GM23338 (cell line): ENCODE measurements around the gene GCAT. TPM values are rescaled to one million over a fixed set of nuclear protein-coding genes. Genes with fewer than 3 reads are reported as not detected.

Source experiments
- ATAC-seq: fragments of 200-7000 bp; cut with Tn5 transposase; 3 replicates; pipeline ENCODE4 v1.9.1; 2020
- DNase-seq: peaks from one replicate; pipeline ENCODE4 v3.0.0-alpha.2; 2015; ENCODE audit warnings: low spot score
- H2AFZ ChIP-seq: fragments of 200-600 bp; sonication (generic); 2 replicates; pipeline ENCODE4 v1.8.0; 2016; ENCODE audit warnings: antibody characterized with exemption, mild to moderate bottlenecking, moderate library complexity
- H3F3A ChIP-seq: fragments of 200-600 bp; sonication (generic); replicated peaks from 2 replicates; pipeline ENCODE4 v1.8.0; 2017; ENCODE audit warnings: antibody characterized with exemption, mixed run types, low read depth
- H3K27ac ChIP-seq: fragments of 200-600 bp; sonication (generic); 2 replicates; pipeline ENCODE4 v1.6.1; 2016; ENCODE audit warnings: low read depth
- H3K27me3 ChIP-seq: fragments of 200-600 bp; sonication (generic); 2 replicates; pipeline ENCODE4 v1.8.0; 2016; ENCODE audit warnings: mild to moderate bottlenecking, mixed run types, moderate library complexity; ENCODE audit not compliant: insufficient read depth
- H3K36me3 ChIP-seq: fragments of 200-600 bp; sonication (generic); 2 replicates; pipeline ENCODE4 v1.8.0; 2016; ENCODE audit warnings: mild to moderate bottlenecking; ENCODE audit not compliant: insufficient read depth
- H3K4me1 ChIP-seq: fragments of 200-600 bp; sonication (generic); 2 replicates; pipeline ENCODE4 v1.8.0; 2016; ENCODE audit warnings: mild to moderate bottlenecking, moderate library complexity; ENCODE audit not compliant: insufficient read depth
- H3K4me2 ChIP-seq: fragments of 200-600 bp; sonication (generic); 2 replicates; pipeline ENCODE4 v1.7.1; 2017; ENCODE audit warnings: mixed run types
- H3K4me3 ChIP-seq: fragments of 200-600 bp; sonication (generic); 2 replicates; pipeline ENCODE4 v1.6.1; 2016; ENCODE audit warnings: mixed run types
- H3K79me2 ChIP-seq: fragments of 200-600 bp; sonication (generic); replicated peaks from 2 replicates; pipeline ENCODE4 v1.8.0; 2017; ENCODE audit warnings: mild to moderate bottlenecking; ENCODE audit not compliant: insufficient read depth
- H3K9me2 ChIP-seq: fragments of 200-600 bp; sonication (generic); 2 replicates; pipeline ENCODE4 v1.8.0; 2017; ENCODE audit not compliant: insufficient read depth
- H4K20me1 ChIP-seq: fragments of 200-600 bp; sonication (generic); replicated peaks from 2 replicates; pipeline ENCODE4 v1.8.0; 2017; ENCODE audit warnings: mild to moderate bottlenecking; ENCODE audit not compliant: insufficient read depth
- H3K27ac Mint-ChIP-seq: 2 replicates; pipeline ENCODE4 v1.8.0; 2020; ENCODE audit warnings: inconsistent platforms, mild to moderate bottlenecking, moderate library complexity, mixed read lengths
- H3K27me3 Mint-ChIP-seq: 3 replicates; pipeline ENCODE4 v1.8.0; 2022; ENCODE audit warnings: low read depth, mild to moderate bottlenecking, moderate library complexity, mixed read lengths, inconsistent platforms; ENCODE audit not compliant: insufficient read depth, poor library complexity
- H3K36me3 Mint-ChIP-seq: 3 replicates; pipeline ENCODE4 v1.8.0; 2021; ENCODE audit warnings: low read depth, mild to moderate bottlenecking, inconsistent platforms, moderate library complexity, mixed read lengths
- H3K4me1 Mint-ChIP-seq: 3 replicates; pipeline ENCODE4 v1.8.0; 2020; ENCODE audit warnings: mild to moderate bottlenecking, inconsistent platforms, mixed read lengths
- H3K4me3 Mint-ChIP-seq: 3 replicates; pipeline ENCODE4 v1.8.0; 2021; ENCODE audit warnings: moderate library complexity, mild to moderate bottlenecking, inconsistent platforms, mixed read lengths
- H3K9me3 Mint-ChIP-seq: 3 replicates; pipeline ENCODE4 v1.8.0; 2020; ENCODE audit warnings: moderate library complexity, mild to moderate bottlenecking, inconsistent platforms, mixed read lengths
- CREB1 ChIP-seq: fragments of 250-450 bp; sonication (Bioruptor Pico); IDR thresholded peaks from 2 replicates; pipeline ENCODE4 v1.5.0; 2020; ENCODE audit warnings: low read depth, mild to moderate bottlenecking, moderate library complexity
- EZH2 ChIP-seq: fragments of 200-600 bp; sonication (generic); IDR thresholded peaks from one replicate; pipeline ENCODE4 v1.8.0; 2017; ENCODE audit warnings: antibody characterized with exemption, mild to moderate bottlenecking, low read depth; ENCODE audit not compliant: unreplicated experiment
- EZH2phosphoT487 ChIP-seq: fragments of 200-600 bp; sonication (generic); IDR thresholded peaks from one replicate; pipeline ENCODE4 v1.8.1; 2018; ENCODE audit warnings: antibody characterized with exemption; ENCODE audit not compliant: unreplicated experiment
- JUNB ChIP-seq: IDR thresholded peaks from one replicate; pipeline ENCODE4 v1.6.1; 2016; ENCODE audit warnings: antibody characterized with exemption; ENCODE audit not compliant: unreplicated experiment
- NANOG ChIP-seq: IDR thresholded peaks from 2 replicates; pipeline ENCODE4 v1.6.1; 2016; ENCODE audit warnings: antibody characterized with exemption, borderline replicate concordance
- polyA plus RNA-seq: library from polyadenylated mRNA; unstranded; fragments of >200 nt; fragmentation: Nextera tagmentation; extraction: Ambion mirVana; gene quantifications from 2 replicates; pipeline ENCODE4 v1.2.1, GENCODE V29; 2016
- total RNA-seq: library from RNA; depleted of rRNA; stranded (reverse); fragments of >200 nt; shearing (Covaris generic); gene quantifications from 2 replicates; pipeline ENCODE4 v1.2.3, GENCODE V29; 2014
- TF ChIP-seq, protein P1 (sequence below): IDR thresholded peaks from one replicate; pipeline ENCODE4 v1.6.1; 2018; ENCODE audit warnings: antibody characterized with exemption; ENCODE audit not compliant: unreplicated experiment
- TF ChIP-seq, protein P2 (sequence below), 2 experiments: fragments of 200-600 bp in 1 of 2; sonication (generic) in 1 of 2; conservative IDR thresholded peaks; 2 replicates each; pipeline versions ENCODE4 v1.5.1 to v1.6.1; 2016 to 2017; ENCODE audit warnings: antibody characterized with exemption in 2 of 2, low read depth in 2 of 2, mild to moderate bottlenecking in 2 of 2, moderate library complexity in 1 of 2

The GCAT gene
- total and polyA plus RNA-seq, 2 experiments from 2014 or later, result 36.8 to 61.3 TPM

DNA sequence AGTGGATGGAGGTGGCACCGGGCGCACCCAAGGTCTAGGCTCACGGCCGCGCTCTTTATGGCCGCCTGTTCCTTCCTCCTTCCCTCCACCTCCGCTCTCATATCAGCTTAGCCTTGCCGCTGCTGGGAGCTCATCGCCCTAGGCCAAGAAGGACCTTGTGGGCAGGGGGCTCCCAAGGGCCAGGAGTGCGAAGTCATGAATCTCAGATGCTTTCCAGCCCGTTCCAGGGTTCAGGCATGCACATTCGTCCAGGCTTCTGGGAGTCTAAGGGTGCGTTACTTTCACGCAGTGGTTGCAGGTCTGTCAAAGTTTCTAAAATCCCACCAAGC, 11.3 kb downstream of the GCAT start:
- ATAC-seq (peak; percentile 25), DNase-seq (peak; percentile 51)
- Histone ChIP-seq H3K27me3 (peaks cover 45% of the 10 kb centered on the region), H4K20me1 (no peaks in the 10 kb centered on the region), H3K4me2 (peak overlapping the region; percentile 88), H3K4me1 (peaks cover 30% of the 10 kb centered on the region), H3K27ac (no peak overlapping the region), H3K4me3 (peak overlapping the region; percentile 59), H3K9me2 (no peaks in the 10 kb centered on the region), H3K36me3 (peaks cover 4% of the 10 kb centered on the region; the same call in 1 of the 2 replicates), H3F3A (peaks cover 22% of the 10 kb centered on the region), H2AFZ (peak overlapping the region; percentile 96), H3K79me2 (no peaks in the 10 kb centered on the region)
- TF ChIP-seq, protein P1, sequence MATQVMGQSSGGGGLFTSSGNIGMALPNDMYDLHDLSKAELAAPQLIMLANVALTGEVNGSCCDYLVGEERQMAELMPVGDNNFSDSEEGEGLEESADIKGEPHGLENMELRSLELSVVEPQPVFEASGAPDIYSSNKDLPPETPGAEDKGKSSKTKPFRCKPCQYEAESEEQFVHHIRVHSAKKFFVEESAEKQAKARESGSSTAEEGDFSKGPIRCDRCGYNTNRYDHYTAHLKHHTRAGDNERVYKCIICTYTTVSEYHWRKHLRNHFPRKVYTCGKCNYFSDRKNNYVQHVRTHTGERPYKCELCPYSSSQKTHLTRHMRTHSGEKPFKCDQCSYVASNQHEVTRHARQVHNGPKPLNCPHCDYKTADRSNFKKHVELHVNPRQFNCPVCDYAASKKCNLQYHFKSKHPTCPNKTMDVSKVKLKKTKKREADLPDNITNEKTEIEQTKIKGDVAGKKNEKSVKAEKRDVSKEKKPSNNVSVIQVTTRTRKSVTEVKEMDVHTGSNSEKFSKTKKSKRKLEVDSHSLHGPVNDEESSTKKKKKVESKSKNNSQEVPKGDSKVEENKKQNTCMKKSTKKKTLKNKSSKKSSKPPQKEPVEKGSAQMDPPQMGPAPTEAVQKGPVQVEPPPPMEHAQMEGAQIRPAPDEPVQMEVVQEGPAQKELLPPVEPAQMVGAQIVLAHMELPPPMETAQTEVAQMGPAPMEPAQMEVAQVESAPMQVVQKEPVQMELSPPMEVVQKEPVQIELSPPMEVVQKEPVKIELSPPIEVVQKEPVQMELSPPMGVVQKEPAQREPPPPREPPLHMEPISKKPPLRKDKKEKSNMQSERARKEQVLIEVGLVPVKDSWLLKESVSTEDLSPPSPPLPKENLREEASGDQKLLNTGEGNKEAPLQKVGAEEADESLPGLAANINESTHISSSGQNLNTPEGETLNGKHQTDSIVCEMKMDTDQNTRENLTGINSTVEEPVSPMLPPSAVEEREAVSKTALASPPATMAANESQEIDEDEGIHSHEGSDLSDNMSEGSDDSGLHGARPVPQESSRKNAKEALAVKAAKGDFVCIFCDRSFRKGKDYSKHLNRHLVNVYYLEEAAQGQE, result no peak
- peak; percentile 43 for TF ChIP-seq EZH2
- H3K4me1 Mint-ChIP-seq, result peaks cover 39% of the 10 kb centered on the region
- peak overlapping the region; percentile 74 for H3K4me3 Mint-ChIP-seq
- peaks cover 48% of the 10 kb centered on the region for H3K27me3 Mint-ChIP-seq
- H3K9me3 Mint-ChIP-seq, result no peaks in the 10 kb centered on the region; the same call in 2 of the 3 replicates
- H3K27ac Mint-ChIP-seq, result no peak overlapping the region
- H3K36me3 Mint-ChIP-seq, result peaks cover 9% of the 10 kb centered on the region

DNA sequence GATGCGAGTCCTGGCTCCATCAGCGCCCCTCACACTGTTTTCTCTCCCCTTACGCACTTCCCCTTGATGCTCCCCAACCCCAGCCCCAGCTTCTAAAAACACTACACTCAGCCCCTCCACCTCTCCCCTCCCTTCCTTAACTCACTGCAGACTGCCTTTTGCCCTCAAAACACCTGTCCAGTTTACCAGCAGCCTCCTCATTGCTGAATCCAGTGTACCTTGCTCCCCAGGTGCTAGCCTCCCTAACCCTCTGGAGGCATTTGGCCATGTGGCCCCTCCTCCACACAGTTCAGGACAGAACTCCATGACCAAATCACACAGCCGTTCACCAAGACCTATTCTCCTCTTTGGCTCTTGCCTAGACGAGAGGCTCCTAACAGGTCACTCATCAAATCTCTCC, 12.6 kb downstream of the GCAT start:
- peaks cover 43% of the 10 kb centered on the region for H3K4me1 Mint-ChIP-seq
- Histone ChIP-seq H3K27me3 (peaks cover 55% of the 10 kb centered on the region), H4K20me1 (no peaks in the 10 kb centered on the region), H3K27ac (no peak overlapping the region), H3K36me3 (no peaks in the 10 kb centered on the region), H3K9me2 (no peaks in the 10 kb centered on the region), H3K4me1 (peaks cover 33% of the 10 kb centered on the region), H3K4me2 (no peak overlapping the region), H3K4me3 (no peak overlapping the region), H2AFZ (no peak overlapping the region), H3F3A (peaks cover 22% of the 10 kb centered on the region), H3K79me2 (no peaks in the 10 kb centered on the region)
- H3K27me3 Mint-ChIP-seq, result peaks cover 52% of the 10 kb centered on the region
- TF ChIP-seq CREB1 (CRISPR knock-in tag), result no peak
- no peak overlapping the region for H3K27ac Mint-ChIP-seq
- ATAC-seq, result no peak
- H3K4me3 Mint-ChIP-seq, result peak overlapping the region; percentile 20; the same call in 1 of the 3 replicates
- H3K9me3 Mint-ChIP-seq, result no peaks in the 10 kb centered on the region; the same call in 2 of the 3 replicates
- DNase-seq, result no peak
- peaks cover 4% of the 10 kb centered on the region; the same call in 2 of the 3 replicates for H3K36me3 Mint-ChIP-seq

DNA sequence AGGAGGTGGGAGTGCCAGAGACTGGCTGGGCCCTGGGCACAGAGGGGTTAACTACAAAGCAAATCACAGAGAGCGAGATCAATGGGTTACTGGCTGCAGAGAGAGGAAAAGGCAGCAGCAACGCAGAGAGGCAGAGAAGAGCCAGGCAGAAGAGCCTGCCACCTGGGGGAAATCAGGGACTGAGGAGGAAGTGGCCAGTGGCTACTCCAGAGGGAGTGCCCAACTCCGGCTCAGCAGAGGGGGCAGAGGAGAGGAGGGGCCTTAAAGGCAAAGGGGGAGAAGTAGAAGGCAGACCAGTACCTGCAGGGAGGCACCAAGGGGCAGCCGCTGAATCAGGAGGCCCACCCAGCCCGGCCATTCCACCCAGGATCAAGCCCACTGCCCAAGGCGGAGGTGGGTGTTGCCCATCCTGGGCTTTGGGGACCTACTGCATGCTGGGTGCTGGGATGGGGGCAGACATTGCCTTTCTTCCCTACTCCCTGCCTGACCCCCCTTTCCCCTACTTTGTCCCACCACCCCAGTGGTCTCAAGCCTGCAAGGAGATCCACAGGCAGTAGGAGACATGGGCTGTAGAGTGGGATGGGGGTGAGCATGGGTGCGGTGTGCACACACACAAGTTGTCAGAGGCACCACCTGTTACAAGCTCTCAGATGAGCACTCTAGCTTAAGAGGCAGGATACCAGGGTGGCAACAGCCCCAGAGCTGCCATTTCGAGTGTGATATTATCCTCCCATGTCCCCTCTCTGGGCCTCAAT, 14.5 kb downstream of the GCAT start:
- ATAC-seq (peak; percentile 5), DNase-seq (peak; percentile 76)
- no peak overlapping the region for H3K4me3 ChIP-seq
- peak overlapping the region; percentile 55 for H3K4me3 Mint-ChIP-seq
- H3K9me2 ChIP-seq, result no peaks in the 10 kb centered on the region
- no peaks in the 10 kb centered on the region for H4K20me1 ChIP-seq
- H3K36me3 ChIP-seq, result no peaks in the 10 kb centered on the region
- H2AFZ ChIP-seq, result no peak overlapping the region; the same call in 1 of the 2 replicates
- H3K9me3 Mint-ChIP-seq, result no peaks in the 10 kb centered on the region; the same call in 2 of the 3 replicates
- H3K4me2 ChIP-seq, result peak overlapping the region; percentile 75; the same call in 1 of the 2 replicates
- peaks cover 68% of the 10 kb centered on the region for H3K27me3 ChIP-seq
- no peaks in the 10 kb centered on the region for H3K79me2 ChIP-seq
- peaks cover 61% of the 10 kb centered on the region for H3K27me3 Mint-ChIP-seq
- peaks cover 33% of the 10 kb centered on the region for H3K4me1 ChIP-seq
- H3F3A ChIP-seq, result peaks cover 25% of the 10 kb centered on the region
- H3K27ac ChIP-seq, result no peak overlapping the region
- H3K27ac Mint-ChIP-seq, result peak overlapping the region; percentile 55; the same call in 1 of the 2 replicates
- peaks cover 3% of the 10 kb centered on the region; the same call in 2 of the 3 replicates for H3K36me3 Mint-ChIP-seq
- H3K4me1 Mint-ChIP-seq, result peaks cover 42% of the 10 kb centered on the region
- TF ChIP-seq NANOG (no peak), JUNB (no peak), CREB1 (CRISPR knock-in tag) (no peak), EZH2phosphoT487 (no peak)
- TF ChIP-seq, protein P2, sequence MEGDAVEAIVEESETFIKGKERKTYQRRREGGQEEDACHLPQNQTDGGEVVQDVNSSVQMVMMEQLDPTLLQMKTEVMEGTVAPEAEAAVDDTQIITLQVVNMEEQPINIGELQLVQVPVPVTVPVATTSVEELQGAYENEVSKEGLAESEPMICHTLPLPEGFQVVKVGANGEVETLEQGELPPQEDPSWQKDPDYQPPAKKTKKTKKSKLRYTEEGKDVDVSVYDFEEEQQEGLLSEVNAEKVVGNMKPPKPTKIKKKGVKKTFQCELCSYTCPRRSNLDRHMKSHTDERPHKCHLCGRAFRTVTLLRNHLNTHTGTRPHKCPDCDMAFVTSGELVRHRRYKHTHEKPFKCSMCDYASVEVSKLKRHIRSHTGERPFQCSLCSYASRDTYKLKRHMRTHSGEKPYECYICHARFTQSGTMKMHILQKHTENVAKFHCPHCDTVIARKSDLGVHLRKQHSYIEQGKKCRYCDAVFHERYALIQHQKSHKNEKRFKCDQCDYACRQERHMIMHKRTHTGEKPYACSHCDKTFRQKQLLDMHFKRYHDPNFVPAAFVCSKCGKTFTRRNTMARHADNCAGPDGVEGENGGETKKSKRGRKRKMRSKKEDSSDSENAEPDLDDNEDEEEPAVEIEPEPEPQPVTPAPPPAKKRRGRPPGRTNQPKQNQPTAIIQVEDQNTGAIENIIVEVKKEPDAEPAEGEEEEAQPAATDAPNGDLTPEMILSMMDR (conservative IDR thresholded peaks at IDR 0.05; ENCODE audit: low read depth in 2 of 2), result peak in 1 of 2 experiments; percentile 31; a peak in 2 of 4 replicates
